WTC11 (cell line): Measurements from ENCODE around the gene ALDH16A1. TPM values are rescaled to one million over a fixed set of nuclear protein-coding genes. Genes with fewer than 3 reads are reported as not detected.

Experiments used
- ATAC-seq: fragments of 200-7000 bp; cut with Tn5 transposase; 2 replicates; pipeline ENCODE4 v1.10.0; 2021; ENCODE audit warnings: mild to moderate bottlenecking, moderate library complexity
- CTCF ChIA-PET: fragments of 300-600 bp; sonication (Branson Sonifier 250); formaldehyde crosslinking; loops from one replicate; lab custom pipeline; 2021; ENCODE audit warnings: antibody characterized with exemption; lab: Charles Lee
- POLR2A ChIA-PET: fragments of 350-600 bp; sonication (Branson Sonifier 250); formaldehyde crosslinking; loops from one replicate; lab custom pipeline; 2021; ENCODE audit warnings: antibody characterized with exemption; lab: Charles Lee
- DNase-seq: peaks from one replicate; pipeline ENCODE4 v3.0.0; 2021; ENCODE audit warnings: low spot score
- H3K27ac Mint-ChIP-seq: 2 replicates; pipeline ENCODE4 v1.8.0; 2021; ENCODE audit warnings: mixed read lengths
- H3K27me3 Mint-ChIP-seq: 2 replicates; pipeline ENCODE4 v1.8.0; 2021; ENCODE audit warnings: low read depth, mild to moderate bottlenecking, moderate library complexity, mixed read lengths
- H3K36me3 Mint-ChIP-seq: 2 replicates; pipeline ENCODE4 v1.8.0; 2021; ENCODE audit warnings: mixed read lengths
- H3K4me1 Mint-ChIP-seq: 2 replicates; pipeline ENCODE4 v1.8.0; 2022; ENCODE audit warnings: mixed read lengths
- H3K4me3 Mint-ChIP-seq: 2 replicates; pipeline ENCODE4 v1.8.0; 2021; ENCODE audit warnings: mild to moderate bottlenecking, moderate library complexity, mixed read lengths
- H3K9me3 Mint-ChIP-seq: 2 replicates; pipeline ENCODE4 v1.8.0; 2021; ENCODE audit warnings: mixed read lengths
- CREB1 ChIP-seq: sonication (generic); formaldehyde crosslinking; IDR thresholded peaks from 2 replicates; pipeline ENCODE4 v1.8.0; 2023; ENCODE audit warnings: mild to moderate bottlenecking, missing genetic modification reagents
- FOXJ3 ChIP-seq: sonication (generic); formaldehyde crosslinking; IDR thresholded peaks from 2 replicates; pipeline ENCODE4 v1.9.0; 2021; ENCODE audit warnings: missing genetic modification reagents, mild to moderate bottlenecking, borderline replicate concordance
- FOXP1 ChIP-seq: sonication (generic); formaldehyde crosslinking; IDR thresholded peaks from 2 replicates; pipeline ENCODE4 v1.8.0; 2022; ENCODE audit warnings: missing genetic modification reagents, mild to moderate bottlenecking, moderate library complexity, borderline replicate concordance
- HMGXB4 ChIP-seq: sonication (generic); formaldehyde crosslinking; IDR thresholded peaks from 2 replicates; pipeline ENCODE4 v1.8.1; 2023; ENCODE audit warnings: mild to moderate bottlenecking, moderate library complexity, missing genetic modification reagents
- MAX ChIP-seq: sonication (generic); formaldehyde crosslinking; IDR thresholded peaks from 2 replicates; pipeline ENCODE4 v1.8.0; 2022; ENCODE audit warnings: mild to moderate bottlenecking, missing genetic modification reagents
- NR1H2 ChIP-seq: sonication (generic); formaldehyde crosslinking; IDR thresholded peaks from 2 replicates; pipeline ENCODE4 v1.9.0; 2021; ENCODE audit warnings: mild to moderate bottlenecking, moderate library complexity, missing genetic modification reagents
- NR2C2 ChIP-seq: sonication (generic); formaldehyde crosslinking; IDR thresholded peaks from 2 replicates; pipeline ENCODE4 v1.8.0; 2022; ENCODE audit warnings: mild to moderate bottlenecking, missing genetic modification reagents
- NR3C1 ChIP-seq: sonication (generic); formaldehyde crosslinking; conservative IDR thresholded peaks from 2 replicates; pipeline ENCODE4 v1.8.1; 2023; ENCODE audit warnings: low read depth, mild to moderate bottlenecking, missing genetic modification reagents
- PRRX2 ChIP-seq: fragments of 250-450 bp; sonication (Bioruptor Pico); IDR thresholded peaks from 2 replicates; pipeline ENCODE4 v1.8.0; 2021; ENCODE audit warnings: mild to moderate bottlenecking
- RORB ChIP-seq: fragments of 250-450 bp; sonication (Bioruptor Pico); IDR thresholded peaks from 2 replicates; pipeline ENCODE4 v1.9.0; 2021; ENCODE audit warnings: mild to moderate bottlenecking
- SP1 ChIP-seq: sonication (generic); formaldehyde crosslinking; conservative IDR thresholded peaks from 2 replicates; pipeline ENCODE4 v1.8.1; 2022; ENCODE audit warnings: missing genetic modification reagents
- USF1 ChIP-seq: sonication (generic); formaldehyde crosslinking; IDR thresholded peaks from 2 replicates; pipeline ENCODE4 v1.8.0; 2022; ENCODE audit warnings: mild to moderate bottlenecking, missing genetic modification reagents
- ZBTB43 ChIP-seq: sonication (generic); formaldehyde crosslinking; IDR thresholded peaks from 2 replicates; pipeline ENCODE4 v1.8.1; 2023; ENCODE audit warnings: mild to moderate bottlenecking, missing genetic modification reagents
- ZNF317 ChIP-seq: sonication (generic); formaldehyde crosslinking; IDR thresholded peaks from 2 replicates; pipeline ENCODE4 v1.8.1; 2023; ENCODE audit warnings: low read depth, mild to moderate bottlenecking, moderate library complexity, missing genetic modification reagents, borderline replicate concordance
- ZNF396 ChIP-seq: fragments of 250-450 bp; sonication (Bioruptor Pico); IDR thresholded peaks from 2 replicates; pipeline ENCODE4 v1.8.0; 2021; ENCODE audit warnings: mild to moderate bottlenecking, moderate library complexity, borderline replicate concordance
- ZNF423 ChIP-seq: fragments of 250-450 bp; sonication (Bioruptor Pico); IDR thresholded peaks from 2 replicates; pipeline ENCODE4 v2.1.2; 2022; ENCODE audit warnings: mild to moderate bottlenecking, moderate library complexity
- total RNA-seq: library from RNA; stranded (reverse); gene quantifications from 3 replicates; pipeline ENCODE4 v1.2.3, GENCODE V29; 2021
- TF ChIP-seq, protein P1 (sequence below): fragments of 250-450 bp; sonication (Bioruptor Pico); IDR thresholded peaks from 2 replicates; pipeline ENCODE4 v1.8.0; 2021; ENCODE audit warnings: mild to moderate bottlenecking
- TF ChIP-seq, protein P2 (sequence below): fragments of 250-450 bp; sonication (Bioruptor Pico); IDR thresholded peaks from 2 replicates; pipeline ENCODE4 v1.9.0; 2021; ENCODE audit warnings: mild to moderate bottlenecking
- TF ChIP-seq, protein P3 (sequence below): fragments of 200-600 bp; IDR thresholded peaks from 2 replicates; pipeline ENCODE4 v1.8.0; 2022; ENCODE audit warnings: antibody characterized with exemption
- TF ChIP-seq, protein P4 (sequence below): sonication (generic); formaldehyde crosslinking; IDR thresholded peaks from 2 replicates; pipeline ENCODE4 v1.8.0; 2022; ENCODE audit warnings: mild to moderate bottlenecking, missing genetic modification reagents
- TF ChIP-seq, protein P5 (sequence below): fragments of 250-450 bp; sonication (Bioruptor Pico); IDR thresholded peaks from 2 replicates; pipeline ENCODE4 v1.9.0; 2021; ENCODE audit warnings: mild to moderate bottlenecking
- TF ChIP-seq, protein P6 (sequence below): sonication (generic); formaldehyde crosslinking; IDR thresholded peaks from 2 replicates; pipeline ENCODE4 v1.8.0; 2022; ENCODE audit warnings: mild to moderate bottlenecking, missing genetic modification reagents

ALDH16A1 gene
- total RNA-seq, 1 experiment from 2014 or later, result 44.3 TPM

GRCh38 chr19:49512970-49513745 is 60.1 kb downstream of the ALDH16A1 start:
- H3K4me1 Mint-ChIP-seq, result peaks cover 28% of the 10 kb centered on the region
- ATAC-seq, result peak; percentile 74
- H3K9me3 Mint-ChIP-seq, result no peaks in the 10 kb centered on the region
- no peaks in the 10 kb centered on the region for H3K27me3 Mint-ChIP-seq
- ChIA-PET CTCF (interaction anchor here (0.7 to 3.3 kb wide), 8 partner anchors 12 to 60 kb away, joined by 3 to 40 read pairs (median 4); partner anchors contain the start of genes ALDH16A1 and RCN3), POLR2A (interaction anchor here (0.5 to 1.7 kb wide), 6 partner anchors 15 to 56 kb away, joined by 3 to 4 read pairs (median 4); partner anchors contain the start of genes RCN3 and RPS11)
- DNase-seq, result peak; percentile 65
- peaks cover 6% of the 10 kb centered on the region for H3K36me3 Mint-ChIP-seq
- H3K27ac Mint-ChIP-seq, result 0 out of 2 replicates have a peak overlapping the region, but pooled peaks have one; percentile 74
- peak overlapping the region; percentile 79 for H3K4me3 Mint-ChIP-seq
- TF ChIP-seq, protein P1, sequence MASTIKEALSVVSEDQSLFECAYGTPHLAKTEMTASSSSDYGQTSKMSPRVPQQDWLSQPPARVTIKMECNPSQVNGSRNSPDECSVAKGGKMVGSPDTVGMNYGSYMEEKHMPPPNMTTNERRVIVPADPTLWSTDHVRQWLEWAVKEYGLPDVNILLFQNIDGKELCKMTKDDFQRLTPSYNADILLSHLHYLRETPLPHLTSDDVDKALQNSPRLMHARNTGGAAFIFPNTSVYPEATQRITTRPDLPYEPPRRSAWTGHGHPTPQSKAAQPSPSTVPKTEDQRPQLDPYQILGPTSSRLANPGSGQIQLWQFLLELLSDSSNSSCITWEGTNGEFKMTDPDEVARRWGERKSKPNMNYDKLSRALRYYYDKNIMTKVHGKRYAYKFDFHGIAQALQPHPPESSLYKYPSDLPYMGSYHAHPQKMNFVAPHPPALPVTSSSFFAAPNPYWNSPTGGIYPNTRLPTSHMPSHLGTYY (CRISPR knock-in tag), result no peak
- TF ChIP-seq, protein P2, sequence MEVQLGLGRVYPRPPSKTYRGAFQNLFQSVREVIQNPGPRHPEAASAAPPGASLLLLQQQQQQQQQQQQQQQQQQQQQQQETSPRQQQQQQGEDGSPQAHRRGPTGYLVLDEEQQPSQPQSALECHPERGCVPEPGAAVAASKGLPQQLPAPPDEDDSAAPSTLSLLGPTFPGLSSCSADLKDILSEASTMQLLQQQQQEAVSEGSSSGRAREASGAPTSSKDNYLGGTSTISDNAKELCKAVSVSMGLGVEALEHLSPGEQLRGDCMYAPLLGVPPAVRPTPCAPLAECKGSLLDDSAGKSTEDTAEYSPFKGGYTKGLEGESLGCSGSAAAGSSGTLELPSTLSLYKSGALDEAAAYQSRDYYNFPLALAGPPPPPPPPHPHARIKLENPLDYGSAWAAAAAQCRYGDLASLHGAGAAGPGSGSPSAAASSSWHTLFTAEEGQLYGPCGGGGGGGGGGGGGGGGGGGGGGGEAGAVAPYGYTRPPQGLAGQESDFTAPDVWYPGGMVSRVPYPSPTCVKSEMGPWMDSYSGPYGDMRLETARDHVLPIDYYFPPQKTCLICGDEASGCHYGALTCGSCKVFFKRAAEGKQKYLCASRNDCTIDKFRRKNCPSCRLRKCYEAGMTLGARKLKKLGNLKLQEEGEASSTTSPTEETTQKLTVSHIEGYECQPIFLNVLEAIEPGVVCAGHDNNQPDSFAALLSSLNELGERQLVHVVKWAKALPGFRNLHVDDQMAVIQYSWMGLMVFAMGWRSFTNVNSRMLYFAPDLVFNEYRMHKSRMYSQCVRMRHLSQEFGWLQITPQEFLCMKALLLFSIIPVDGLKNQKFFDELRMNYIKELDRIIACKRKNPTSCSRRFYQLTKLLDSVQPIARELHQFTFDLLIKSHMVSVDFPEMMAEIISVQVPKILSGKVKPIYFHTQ, result no peak
- TF ChIP-seq RORB (CRISPR knock-in tag) (no peak), NR2C2 (CRISPR knock-in tag) (no peak), ZBTB43 (0 out of 2 replicates have a peak, but pooled peaks have one; percentile 5), FOXJ3 (no peak), MAX (CRISPR knock-in tag) (peak; percentile 37; the same call in 1 of the 2 replicates), USF1 (CRISPR knock-in tag) (peak; percentile 90), PRRX2 (CRISPR knock-in tag) (no peak), CREB1 (CRISPR knock-in tag) (no peak), ZNF396 (CRISPR knock-in tag) (no peak), NR1H2 (no peak), HMGXB4 (CRISPR knock-in tag) (peak; percentile 35; the same call in 1 of the 2 replicates), SP1 (CRISPR knock-in tag) (peak; percentile 55), FOXP1 (CRISPR knock-in tag) (no peak), NR3C1 (0 out of 2 replicates have a peak, but pooled peaks have one; percentile 56), ZNF423 (CRISPR knock-in tag) (peak; percentile 77), ZNF317 (CRISPR knock-in tag) (no peak)
- TF ChIP-seq, protein P3, sequence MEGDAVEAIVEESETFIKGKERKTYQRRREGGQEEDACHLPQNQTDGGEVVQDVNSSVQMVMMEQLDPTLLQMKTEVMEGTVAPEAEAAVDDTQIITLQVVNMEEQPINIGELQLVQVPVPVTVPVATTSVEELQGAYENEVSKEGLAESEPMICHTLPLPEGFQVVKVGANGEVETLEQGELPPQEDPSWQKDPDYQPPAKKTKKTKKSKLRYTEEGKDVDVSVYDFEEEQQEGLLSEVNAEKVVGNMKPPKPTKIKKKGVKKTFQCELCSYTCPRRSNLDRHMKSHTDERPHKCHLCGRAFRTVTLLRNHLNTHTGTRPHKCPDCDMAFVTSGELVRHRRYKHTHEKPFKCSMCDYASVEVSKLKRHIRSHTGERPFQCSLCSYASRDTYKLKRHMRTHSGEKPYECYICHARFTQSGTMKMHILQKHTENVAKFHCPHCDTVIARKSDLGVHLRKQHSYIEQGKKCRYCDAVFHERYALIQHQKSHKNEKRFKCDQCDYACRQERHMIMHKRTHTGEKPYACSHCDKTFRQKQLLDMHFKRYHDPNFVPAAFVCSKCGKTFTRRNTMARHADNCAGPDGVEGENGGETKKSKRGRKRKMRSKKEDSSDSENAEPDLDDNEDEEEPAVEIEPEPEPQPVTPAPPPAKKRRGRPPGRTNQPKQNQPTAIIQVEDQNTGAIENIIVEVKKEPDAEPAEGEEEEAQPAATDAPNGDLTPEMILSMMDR, result no peak
- TF ChIP-seq, protein P4, sequence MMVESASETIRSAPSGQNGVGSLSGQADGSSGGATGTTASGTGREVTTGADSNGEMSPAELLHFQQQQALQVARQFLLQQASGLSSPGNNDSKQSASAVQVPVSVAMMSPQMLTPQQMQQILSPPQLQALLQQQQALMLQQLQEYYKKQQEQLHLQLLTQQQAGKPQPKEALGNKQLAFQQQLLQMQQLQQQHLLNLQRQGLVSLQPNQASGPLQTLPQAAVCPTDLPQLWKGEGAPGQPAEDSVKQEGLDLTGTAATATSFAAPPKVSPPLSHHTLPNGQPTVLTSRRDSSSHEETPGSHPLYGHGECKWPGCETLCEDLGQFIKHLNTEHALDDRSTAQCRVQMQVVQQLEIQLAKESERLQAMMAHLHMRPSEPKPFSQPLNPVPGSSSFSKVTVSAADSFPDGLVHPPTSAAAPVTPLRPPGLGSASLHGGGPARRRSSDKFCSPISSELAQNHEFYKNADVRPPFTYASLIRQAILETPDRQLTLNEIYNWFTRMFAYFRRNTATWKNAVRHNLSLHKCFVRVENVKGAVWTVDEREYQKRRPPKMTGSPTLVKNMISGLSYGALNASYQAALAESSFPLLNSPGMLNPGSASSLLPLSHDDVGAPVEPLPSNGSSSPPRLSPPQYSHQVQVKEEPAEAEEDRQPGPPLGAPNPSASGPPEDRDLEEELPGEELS (CRISPR knock-in tag), result peak; percentile 15; the same call in 1 of the 2 replicates
- TF ChIP-seq, protein P5, sequence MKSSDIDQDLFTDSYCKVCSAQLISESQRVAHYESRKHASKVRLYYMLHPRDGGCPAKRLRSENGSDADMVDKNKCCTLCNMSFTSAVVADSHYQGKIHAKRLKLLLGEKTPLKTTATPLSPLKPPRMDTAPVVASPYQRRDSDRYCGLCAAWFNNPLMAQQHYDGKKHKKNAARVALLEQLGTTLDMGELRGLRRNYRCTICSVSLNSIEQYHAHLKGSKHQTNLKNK (CRISPR knock-in tag), result no peak
- TF ChIP-seq, protein P6, sequence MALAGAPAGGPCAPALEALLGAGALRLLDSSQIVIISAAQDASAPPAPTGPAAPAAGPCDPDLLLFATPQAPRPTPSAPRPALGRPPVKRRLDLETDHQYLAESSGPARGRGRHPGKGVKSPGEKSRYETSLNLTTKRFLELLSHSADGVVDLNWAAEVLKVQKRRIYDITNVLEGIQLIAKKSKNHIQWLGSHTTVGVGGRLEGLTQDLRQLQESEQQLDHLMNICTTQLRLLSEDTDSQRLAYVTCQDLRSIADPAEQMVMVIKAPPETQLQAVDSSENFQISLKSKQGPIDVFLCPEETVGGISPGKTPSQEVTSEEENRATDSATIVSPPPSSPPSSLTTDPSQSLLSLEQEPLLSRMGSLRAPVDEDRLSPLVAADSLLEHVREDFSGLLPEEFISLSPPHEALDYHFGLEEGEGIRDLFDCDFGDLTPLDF (CRISPR knock-in tag), result no peak
